ENCODE data around the gene PPP1R14C. TPM values are rescaled to one million over a fixed set of nuclear protein-coding genes. Genes with fewer than 3 reads are reported as not detected.

PPP1R14C gene
- total RNA-seq, 4 donors from 2014 or later = 2.1 to 2.9 TPM; not detected in 2

GRCh38 chr6:150202404-150202803 lies 59.6 kb downstream of the PPP1R14C start:
- TF ChIP-seq POLR2A (IDR thresholded peaks at IDR 0.05) = no peak
- TF ChIP-seq, protein P1, sequence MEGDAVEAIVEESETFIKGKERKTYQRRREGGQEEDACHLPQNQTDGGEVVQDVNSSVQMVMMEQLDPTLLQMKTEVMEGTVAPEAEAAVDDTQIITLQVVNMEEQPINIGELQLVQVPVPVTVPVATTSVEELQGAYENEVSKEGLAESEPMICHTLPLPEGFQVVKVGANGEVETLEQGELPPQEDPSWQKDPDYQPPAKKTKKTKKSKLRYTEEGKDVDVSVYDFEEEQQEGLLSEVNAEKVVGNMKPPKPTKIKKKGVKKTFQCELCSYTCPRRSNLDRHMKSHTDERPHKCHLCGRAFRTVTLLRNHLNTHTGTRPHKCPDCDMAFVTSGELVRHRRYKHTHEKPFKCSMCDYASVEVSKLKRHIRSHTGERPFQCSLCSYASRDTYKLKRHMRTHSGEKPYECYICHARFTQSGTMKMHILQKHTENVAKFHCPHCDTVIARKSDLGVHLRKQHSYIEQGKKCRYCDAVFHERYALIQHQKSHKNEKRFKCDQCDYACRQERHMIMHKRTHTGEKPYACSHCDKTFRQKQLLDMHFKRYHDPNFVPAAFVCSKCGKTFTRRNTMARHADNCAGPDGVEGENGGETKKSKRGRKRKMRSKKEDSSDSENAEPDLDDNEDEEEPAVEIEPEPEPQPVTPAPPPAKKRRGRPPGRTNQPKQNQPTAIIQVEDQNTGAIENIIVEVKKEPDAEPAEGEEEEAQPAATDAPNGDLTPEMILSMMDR (IDR thresholded peaks at IDR 0.05) = no peak
- intact Hi-C loops (cut with DNase I; ENCODE audit: low total_unique reads) = no loop called here
- Histone ChIP-seq H3K4me1 (no peaks in the 10 kb centered on the region), H3K36me3 (no peaks in the 10 kb centered on the region), H3K4me3 (no peak overlapping the region), H3K27me3 (no peaks in the 10 kb centered on the region), H3K9me3 (no peaks in the 10 kb centered on the region), H3K27ac (no peak overlapping the region)
- DNase-seq = no peak

- no peak overlapping the region for H3K27ac ChIP-seq
- no peaks in the 10 kb centered on the region for H3K27me3 ChIP-seq
- H3K36me3 ChIP-seq = no peaks in the 10 kb centered on the region
- TF ChIP-seq, protein P1 (IDR thresholded peaks at IDR 0.05) = no peak
- TF ChIP-seq POLR2A (IDR thresholded peaks at IDR 0.05) = no peak
- H3K9me3 ChIP-seq = no peaks in the 10 kb centered on the region
- no peaks in the 10 kb centered on the region for H3K4me1 ChIP-seq
- no peak for DNase-seq
- intact Hi-C loops (cut with DNase I; ENCODE audit: low total_unique reads) = no loop called here
- H3K4me3 ChIP-seq = no peak overlapping the region
These were observed 60.1 kb downstream of the PPP1R14C start for GRCh38 chr6:150202934-150203333.

DNA sequence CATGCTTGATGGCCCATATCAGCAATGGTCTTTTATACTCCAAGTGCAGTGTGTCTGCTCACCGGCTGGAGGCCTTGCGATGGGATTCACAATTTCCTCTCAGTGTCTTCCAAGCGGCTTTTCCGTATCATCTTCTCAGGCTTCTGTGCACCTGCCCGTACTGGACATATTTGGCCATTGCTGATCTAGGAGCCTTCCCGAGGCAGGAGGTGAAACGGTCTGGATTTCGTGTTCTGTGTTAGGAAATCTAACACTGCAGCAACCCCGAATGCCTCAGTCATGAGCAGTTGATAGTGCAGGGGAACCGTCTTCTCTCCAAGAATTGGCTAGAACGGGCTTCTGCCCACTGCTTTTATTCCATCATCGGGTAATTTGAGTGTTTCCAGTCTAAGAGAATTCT lies 60.5 kb downstream of the PPP1R14C start:
- no peak for TF ChIP-seq POLR2A (IDR thresholded peaks at IDR 0.05)
- TF ChIP-seq, protein P1 (IDR thresholded peaks at IDR 0.05) = no peak
- intact Hi-C loops (cut with DNase I; ENCODE audit: low total_unique reads) = no loop called here
- Histone ChIP-seq H3K4me3 (no peak overlapping the region), H3K9me3 (no peaks in the 10 kb centered on the region), H3K36me3 (no peaks in the 10 kb centered on the region), H3K27ac (no peak overlapping the region), H3K27me3 (no peaks in the 10 kb centered on the region), H3K4me1 (no peaks in the 10 kb centered on the region)
- no peak for DNase-seq

DNA sequence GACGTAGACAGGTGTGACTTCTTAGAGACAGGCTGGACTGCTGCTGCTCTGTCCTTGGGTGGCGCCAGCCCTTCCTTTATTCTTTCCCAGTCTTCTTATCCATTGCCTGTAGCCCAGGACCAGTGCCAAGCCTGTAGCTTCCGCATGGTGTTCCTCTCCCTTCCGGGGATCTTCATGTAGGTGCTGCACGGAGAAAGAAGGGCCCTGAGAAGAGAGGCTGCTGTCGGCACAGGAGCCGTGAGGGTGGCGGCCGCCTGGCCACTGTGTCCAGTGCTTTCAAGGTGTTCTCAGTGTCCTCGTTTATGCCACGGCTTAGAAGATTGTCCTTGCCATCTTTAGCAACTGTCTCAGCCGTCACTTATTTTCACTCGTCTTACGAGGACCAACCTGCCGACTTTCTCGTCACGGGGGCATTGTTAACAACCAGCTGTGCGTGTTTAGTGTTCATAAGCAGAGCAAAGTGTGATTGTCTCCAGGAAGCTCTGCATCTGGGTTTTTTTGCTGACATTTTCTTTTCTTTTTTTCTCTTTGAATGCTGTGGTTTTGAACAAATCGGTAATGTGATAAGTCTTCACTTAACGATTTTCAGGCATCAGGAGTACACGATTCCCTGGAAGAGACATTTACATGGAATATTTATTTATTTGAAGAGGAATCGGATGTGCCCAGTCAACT lies 61.2 kb downstream of the PPP1R14C start:
- no peaks in the 10 kb centered on the region for H3K9me3 ChIP-seq
- H3K36me3 ChIP-seq = no peaks in the 10 kb centered on the region
- no peaks in the 10 kb centered on the region for H3K27me3 ChIP-seq
- H3K4me3 ChIP-seq = no peak overlapping the region
- TF ChIP-seq, protein P1 (IDR thresholded peaks at IDR 0.05) = no peak
- no peak for TF ChIP-seq POLR2A (IDR thresholded peaks at IDR 0.05)
- intact Hi-C loops (cut with DNase I; ENCODE audit: low total_unique reads) = no loop called here
- no peaks in the 10 kb centered on the region for H3K4me1 ChIP-seq
- H3K27ac ChIP-seq = no peak overlapping the region
- DNase-seq = no peak

- no peak for DNase-seq
- no peaks in the 10 kb centered on the region for H3K36me3 ChIP-seq
- no peak overlapping the region for H3K4me3 ChIP-seq
- H3K9me3 ChIP-seq = no peaks in the 10 kb centered on the region
- H3K27me3 ChIP-seq = no peaks in the 10 kb centered on the region
- H3K4me1 ChIP-seq = no peaks in the 10 kb centered on the region
- TF ChIP-seq, protein P1 (IDR thresholded peaks at IDR 0.05) = no peak
- TF ChIP-seq POLR2A (IDR thresholded peaks at IDR 0.05) = no peak
- no peak overlapping the region for H3K27ac ChIP-seq
- intact Hi-C loops (cut with DNase I; ENCODE audit: low total_unique reads) = no loop called here
These were observed 62.0 kb downstream of the PPP1R14C start for GRCh38 chr6:150204705-150205472.

Measured in uterus (tissue), 4 donors.